GM18511 (cell line): ENCODE results near the gene LENEP.

ENCODE experiments used
- ATAC-seq: cut with Tn5 transposase; IDR thresholded peaks from one replicate; pipeline ENCODE4 v1.9.1; 2021; ENCODE audit warnings: mild to moderate bottlenecking, moderate library complexity; ENCODE audit not compliant: unreplicated experiment

Gene LENEP

DNA sequence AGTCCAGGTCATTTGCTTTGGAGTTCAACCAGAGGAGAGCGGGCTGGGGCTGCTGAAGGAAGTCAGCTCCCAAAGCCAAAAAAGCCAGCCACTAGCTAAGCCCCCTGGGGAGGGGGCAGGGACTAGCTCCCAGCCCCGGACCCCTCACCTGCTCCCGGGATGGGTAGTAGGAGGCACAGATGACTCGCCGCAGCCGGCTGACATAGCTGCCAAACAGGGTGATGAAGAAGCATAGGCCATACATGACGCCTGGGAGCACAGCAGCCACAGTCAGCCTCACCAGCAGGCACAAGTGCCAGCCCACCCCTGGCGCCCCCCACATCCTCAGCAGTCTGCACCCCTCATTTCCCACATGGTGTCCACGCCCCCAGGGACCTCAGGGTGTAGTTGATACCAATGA is 32.8 kb downstream of the LENEP start:
- no peak for ATAC-seq

- ATAC-seq = no peak
Measured at GRCh38 chr1:155026588-155026987, 33.2 kb downstream of the LENEP start.

GRCh38 chr1:155029513-155030242 is 36.3 kb downstream of the LENEP start:
- no peak for ATAC-seq

- ATAC-seq = no peak
Measured at GRCh38 chr1:155030243-155030795, 36.9 kb downstream of the LENEP start.

DNA sequence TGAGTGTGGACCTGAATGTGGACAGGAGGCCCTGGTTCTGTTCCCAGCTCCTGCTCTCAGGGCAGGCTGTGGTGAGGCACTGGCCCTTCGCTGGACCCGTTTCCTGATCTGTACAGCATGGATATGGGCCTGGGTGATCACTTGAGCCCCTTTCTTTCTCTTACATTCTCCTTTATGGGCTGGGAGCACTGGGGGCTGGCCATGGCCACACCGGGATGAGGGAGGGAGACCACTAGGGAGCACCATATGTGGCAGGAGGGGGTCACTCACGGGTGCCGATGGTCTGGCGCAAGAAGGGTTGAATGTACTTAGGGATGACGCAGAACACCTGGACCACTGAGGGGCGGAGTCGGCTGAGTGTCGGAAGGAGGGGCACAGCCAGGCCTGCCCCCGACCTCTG is 37.5 kb downstream of the LENEP start:
- no peak for ATAC-seq

- no peak for ATAC-seq
Measured at GRCh38 chr1:155032886-155033285, 39.5 kb downstream of the LENEP start.

DNA sequence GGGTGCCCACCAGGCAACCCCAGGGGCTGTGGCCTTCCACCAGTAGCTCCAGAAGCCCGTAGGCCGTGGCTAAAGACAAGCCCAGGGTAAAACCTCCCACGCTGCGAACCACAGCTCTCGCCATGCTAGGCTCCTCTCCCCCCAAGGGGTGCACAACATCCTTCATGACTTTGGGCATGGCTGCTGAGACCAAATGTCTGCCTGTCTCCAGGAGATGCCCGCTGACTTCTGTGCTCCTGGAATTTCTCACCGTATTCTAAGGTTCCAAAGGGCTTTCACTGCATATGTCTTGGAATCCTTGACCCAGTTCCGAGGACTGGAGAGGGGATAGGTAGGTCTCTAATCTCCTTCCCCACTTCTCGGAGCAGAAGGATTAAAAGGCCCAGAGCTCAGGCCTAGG is 40.1 kb downstream of the LENEP start, which contains the start of the genes DCST1 and DCST2:
DCST1 (plus strand) TSS at position 301 of the 400 bp plus-strand sequence. CDS start 213 bp downstream, outside the sequence.
DCST2 (minus strand) TSS at position 258 of the 400 bp plus-strand sequence; CDS start at position 178, 80 bp downstream.
- no peak for ATAC-seq

- no peak for ATAC-seq
Measured at GRCh38 chr1:155034318-155035208, 41.2 kb downstream of the LENEP start.

- ATAC-seq = no peak
Measured at GRCh38 chr1:155035936-155036335, 42.5 kb downstream of the LENEP start.

DNA sequence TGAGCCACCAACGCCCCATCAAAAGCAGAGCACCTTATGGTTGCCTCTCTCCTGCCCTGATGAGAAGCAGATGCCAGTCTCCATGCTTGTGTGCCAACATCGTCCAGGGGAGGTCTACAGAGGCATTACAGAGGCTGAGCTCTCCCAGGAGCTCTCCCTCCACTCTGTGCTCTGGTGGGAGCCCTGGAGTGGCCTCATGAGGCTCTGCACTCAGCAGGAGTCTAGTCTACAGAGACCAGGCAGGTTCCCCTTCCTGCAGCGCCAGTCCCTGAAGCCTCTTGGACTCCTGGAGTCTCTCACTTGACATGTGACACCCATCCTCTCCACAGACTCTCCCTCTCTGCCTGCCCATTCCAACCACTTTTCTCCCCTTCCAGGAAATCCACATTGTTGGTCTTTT is 43.7 kb downstream of the LENEP start:
- no peak for ATAC-seq

- no peak for ATAC-seq
Measured at GRCh38 chr1:155037851-155038441, 44.6 kb downstream of the LENEP start.

DNA sequence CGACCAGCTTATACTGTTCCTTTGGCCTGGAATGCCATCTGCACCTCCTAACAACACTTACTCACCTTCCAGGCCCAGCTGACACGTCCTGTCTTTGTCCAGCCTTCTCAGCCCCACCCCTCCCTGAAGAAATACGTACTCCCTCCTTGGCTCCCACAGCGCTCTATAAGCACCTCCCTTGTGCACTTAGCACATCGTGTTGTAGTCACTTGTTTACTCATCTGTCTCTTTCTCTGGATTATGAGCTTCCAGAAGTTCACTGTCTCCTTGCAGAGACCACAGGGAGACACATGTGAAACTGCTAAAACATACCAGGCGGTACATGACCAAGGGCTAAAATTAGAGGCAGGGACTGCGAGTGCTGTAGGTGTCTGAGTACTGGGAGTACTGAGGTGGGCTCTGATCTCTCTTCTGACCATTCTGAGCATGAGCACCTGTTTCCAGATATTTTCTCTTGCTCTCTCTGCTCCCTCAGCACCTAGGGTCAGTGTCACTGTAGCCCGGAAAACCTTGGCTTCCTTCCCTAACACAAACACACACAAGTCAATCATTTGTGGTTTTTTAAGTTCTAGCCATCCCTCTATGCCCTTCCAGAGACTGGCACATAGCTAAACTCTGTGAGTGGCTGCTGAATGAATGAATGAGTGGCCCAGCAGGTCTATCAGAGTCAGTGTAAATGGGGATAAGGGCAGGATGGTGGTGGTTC is 45.4 kb downstream of the LENEP start:
- ATAC-seq = no peak

DNA sequence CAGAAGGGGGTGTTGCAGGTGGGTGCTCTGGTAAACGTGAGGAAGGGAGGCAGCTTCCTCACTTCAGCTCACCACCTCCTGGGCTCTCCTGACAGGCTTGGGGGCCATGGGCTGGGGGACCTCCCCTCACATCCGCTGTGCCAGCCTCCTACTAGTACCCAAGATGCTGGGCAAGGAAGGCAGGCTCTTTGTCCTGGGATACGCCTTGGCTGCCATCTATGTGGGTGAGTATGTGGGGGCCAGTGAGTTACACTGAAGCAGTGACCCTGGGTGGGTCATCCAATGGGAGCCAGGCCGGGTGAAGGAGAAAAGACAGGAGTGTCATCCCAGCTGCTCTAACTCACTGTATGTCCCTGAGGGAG is 45.9 kb downstream of the LENEP start:
- no peak for ATAC-seq

DNA sequence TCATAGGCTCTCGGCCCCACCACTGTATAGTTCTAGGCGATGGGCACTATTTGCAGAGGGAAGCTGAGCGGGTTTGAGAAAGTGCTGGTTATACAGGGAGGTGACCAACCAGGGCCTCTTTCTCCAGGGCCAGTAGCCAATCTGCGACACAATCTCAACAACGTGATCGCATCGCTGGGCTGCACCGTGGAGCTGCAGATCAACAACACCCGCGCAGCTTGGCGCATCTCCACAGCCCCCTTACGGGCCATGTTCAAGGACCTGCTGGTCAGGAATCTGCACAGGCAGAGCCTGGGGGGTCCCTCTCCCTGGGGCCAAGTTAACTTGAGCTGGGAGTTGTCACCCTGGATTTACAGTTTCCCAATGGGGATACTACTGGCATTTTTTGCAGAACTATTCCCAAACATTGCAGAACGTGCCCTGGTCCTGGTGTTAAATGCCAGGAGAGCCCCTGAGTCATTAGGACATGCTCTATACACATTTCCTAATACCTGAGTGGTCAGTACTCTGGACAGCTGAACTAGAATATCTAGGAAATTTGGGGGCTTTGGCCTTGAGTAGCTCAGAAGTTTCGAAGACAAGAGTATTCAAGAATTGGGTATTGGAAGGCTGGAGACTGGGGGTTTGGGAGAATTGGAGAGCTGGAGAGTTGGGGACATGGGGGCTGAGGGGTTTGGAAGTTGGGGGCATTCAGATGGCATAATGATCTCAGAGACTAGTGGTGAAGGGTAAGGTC is 47.1 kb downstream of the LENEP start:
- ATAC-seq = no peak

DNA sequence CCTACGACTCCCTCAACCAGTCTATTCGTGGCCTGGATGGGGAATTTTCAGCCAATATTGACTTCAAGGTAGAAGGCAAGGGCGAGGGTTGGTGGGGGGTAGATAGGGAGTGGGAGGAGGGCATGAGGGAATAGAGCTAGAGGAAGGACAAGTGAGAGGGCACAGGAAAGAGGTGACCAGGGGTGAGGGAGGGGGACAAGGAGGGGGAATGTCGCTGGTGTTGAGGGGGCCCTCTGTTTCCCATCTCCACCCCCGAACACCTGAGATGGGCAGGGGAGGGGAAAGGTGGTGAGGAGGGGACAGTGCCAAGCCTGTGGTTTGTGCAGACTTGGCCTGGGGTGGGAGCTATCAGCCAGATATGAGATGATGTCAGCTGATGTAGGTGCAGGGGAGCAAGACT is 49.4 kb downstream of the LENEP start:
- no peak for ATAC-seq

DNA sequence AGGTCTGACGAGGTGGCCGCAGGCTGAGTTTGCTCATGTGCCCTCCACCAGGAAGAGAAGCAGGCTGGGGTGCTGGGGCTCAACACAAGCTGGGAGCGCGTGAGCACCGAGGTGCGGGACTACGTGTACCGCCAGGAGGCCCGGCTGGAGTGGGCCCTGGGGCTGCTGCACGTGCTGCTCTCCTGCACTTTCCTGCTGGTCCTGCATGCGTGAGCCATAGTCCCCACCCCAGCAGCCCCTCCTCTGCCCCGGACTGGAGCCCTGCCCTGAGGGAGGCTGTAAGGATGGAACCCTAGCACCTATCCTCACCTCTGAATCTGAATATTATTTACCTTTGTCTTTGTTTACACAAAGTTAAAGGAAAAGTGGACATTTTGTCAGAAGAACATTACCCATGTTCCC is 49.9 kb downstream of the LENEP start:
- no peak for ATAC-seq

DNA sequence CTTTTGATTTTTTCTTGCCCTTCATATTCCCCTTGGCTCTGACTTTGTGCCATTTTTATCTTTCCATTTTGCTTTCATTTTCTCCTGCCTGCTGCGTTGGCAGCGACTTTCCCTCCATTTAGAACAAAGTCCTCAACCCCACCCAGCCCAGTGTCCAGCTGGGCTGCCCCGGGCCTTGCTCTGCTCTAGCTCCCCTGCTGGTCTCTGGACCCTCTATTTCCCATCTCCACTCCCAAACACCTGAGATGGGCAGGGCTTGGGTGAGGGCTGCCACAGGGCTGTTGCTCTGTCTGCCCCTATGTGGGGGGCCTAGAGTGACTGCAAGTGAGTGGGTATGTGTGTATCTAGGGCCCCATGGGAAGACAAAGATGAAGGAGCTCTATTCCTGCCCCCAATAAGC is 50.4 kb downstream of the LENEP start:
- no peak for ATAC-seq
